K562 treated with DMSO at 1 percent for 48 hours (cell line): ENCODE data around the gene SHROOM1. TPM values are rescaled to one million over a fixed set of nuclear protein-coding genes. Genes with fewer than 3 reads are reported as not detected.

Experiments used
- total RNA-seq: library from RNA; unstranded; fragments of 300-600 nt; gene quantifications from 2 replicates; pipeline ENCODE4 v1.2.3, GENCODE V29; 2022; ENCODE audit warnings: low replicate concordance; ENCODE audit errors: extremely low read depth

The SHROOM1 gene
- not detected in 2 replicates for total RNA-seq

GRCh38 chr5:132830436-132831094, at the start of gene SHROOM1:
Gene SHROOM1, minus strand, starts transcription at chr5:132830647. Its CDS starts 4,507 bp downstream, at chr5:132826140.

GRCh38 chr5:132873119-132873929, 42.9 kb upstream of the SHROOM1 start, which contains the start of gene LEAP2:
Gene LEAP2, plus strand, starts transcription at chr5:132873668. Its CDS starts 27 bp downstream, at chr5:132873695.

GRCh38 chr5:132866342-132867045, 36.0 kb upstream of the SHROOM1 start, which contains the start of the genes GDF9 and UQCRQ:
Gene GDF9, minus strand, starts transcription at chr5:132866469. Its CDS starts 1,936 bp downstream, at chr5:132864533.
Gene UQCRQ, plus strand, starts transcription at chr5:132866642. Its CDS starts 240 bp downstream, at chr5:132866882.

GRCh38 chr5:132812781-132813598, 17.5 kb downstream of the SHROOM1 start, which contains the start of gene SOWAHA:
Gene SOWAHA, plus strand, starts transcription at chr5:132813302. Its CDS starts 320 bp downstream, at chr5:132813622.

GRCh38 chr5:132777209-132778069, 53.0 kb downstream of the SHROOM1 start, which contains the start of gene SEPTIN8:
Gene SEPTIN8, minus strand, starts transcription at chr5:132777239. Its CDS starts 102 bp downstream, at chr5:132777137.

Other genes with a start within 250 kb of the SHROOM1 start
- gene IL13, start 172.5 kb downstream of the SHROOM1 start, total RNA-seq: not detected in 2 replicates
- gene IL4, start 156.7 kb downstream of the SHROOM1 start, total RNA-seq: not detected in 2 replicates
- gene KIF3A, start 93.1 kb downstream of the SHROOM1 start, total RNA-seq: not detected in 2 replicates
- not detected in 2 replicates for gene CCNI2, start 83.2 kb downstream of the SHROOM1 start, total RNA-seq
- gene SEPTIN8, start 53.4 kb downstream of the SHROOM1 start, total RNA-seq: not detected in 2 replicates
- not detected in 2 replicates for gene SOWAHA, start 17.3 kb downstream of the SHROOM1 start, total RNA-seq
- gene GDF9, start 35.8 kb upstream of the SHROOM1 start, total RNA-seq: not detected in 2 replicates
- not detected in 2 replicates for gene UQCRQ, start 36.0 kb upstream of the SHROOM1 start, total RNA-seq
- not detected in 2 replicates for gene LEAP2, start 43.0 kb upstream of the SHROOM1 start, total RNA-seq
- gene AFF4, start 133.0 kb upstream of the SHROOM1 start, total RNA-seq: not detected in 2 replicates
- not detected in 2 replicates for gene ZCCHC10, start 195.9 kb upstream of the SHROOM1 start, total RNA-seq
- gene HSPA4, start 221.4 kb upstream of the SHROOM1 start, total RNA-seq: not detected in 2 replicates